Measurements from ENCODE around the gene OR2T4.

The OR2T4 gene, protein sequence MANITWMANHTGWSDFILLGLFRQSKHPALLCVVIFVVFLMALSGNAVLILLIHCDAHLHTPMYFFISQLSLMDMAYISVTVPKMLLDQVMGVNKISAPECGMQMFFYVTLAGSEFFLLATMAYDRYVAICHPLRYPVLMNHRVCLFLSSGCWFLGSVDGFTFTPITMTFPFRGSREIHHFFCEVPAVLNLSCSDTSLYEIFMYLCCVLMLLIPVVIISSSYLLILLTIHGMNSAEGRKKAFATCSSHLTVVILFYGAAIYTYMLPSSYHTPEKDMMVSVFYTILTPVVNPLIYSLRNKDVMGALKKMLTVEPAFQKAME

GRCh38 chr1:248361121-248361715 lies at the start of gene OR2T4:
Gene OR2T4, plus strand, starts transcription at chr1:248361665. Its CDS starts 0 bp downstream, at chr1:248361665.
- Mint-ChIP-seq H3K27me3 (ENCODE audit: low read depth) (no peaks in the 10 kb centered on the region), H3K4me3 (no peak within 1 kb of the TSS), H3K9me3 (no peaks in the 10 kb centered on the region), H3K4me1 (ENCODE audit: low read depth) (no peaks in the 10 kb centered on the region), H3K36me3 (ENCODE audit: low read depth) (no peaks in the 10 kb centered on the region), H3K27ac (no peak within 1 kb of the TSS)
- DNase-seq (ENCODE audit: low spot score), result no peak

GRCh38 chr1:248316796-248317195 lies 44.7 kb upstream of the OR2T4 start:
- H3K27ac Mint-ChIP-seq, result no peak overlapping the region
- H3K36me3 Mint-ChIP-seq (ENCODE audit: low read depth), result no peaks in the 10 kb centered on the region
- no peak for DNase-seq (ENCODE audit: low spot score)
- no peak overlapping the region for H3K4me3 Mint-ChIP-seq
- H3K27me3 Mint-ChIP-seq (ENCODE audit: low read depth), result no peaks in the 10 kb centered on the region
- no peaks in the 10 kb centered on the region for H3K4me1 Mint-ChIP-seq (ENCODE audit: low read depth)
- peaks cover 20% of the 10 kb centered on the region for H3K9me3 Mint-ChIP-seq

GRCh38 chr1:248324468-248324867 lies 37.0 kb upstream of the OR2T4 start, which contains the start of gene OR2M7:
Gene OR2M7, minus strand, starts transcription at chr1:248324568. Its CDS starts 0 bp downstream, at chr1:248324568.
- H3K36me3 Mint-ChIP-seq (ENCODE audit: low read depth), result no peaks in the 10 kb centered on the region
- no peak within 1 kb of the TSS for H3K27ac Mint-ChIP-seq
- H3K27me3 Mint-ChIP-seq (ENCODE audit: low read depth), result no peaks in the 10 kb centered on the region
- H3K4me1 Mint-ChIP-seq (ENCODE audit: low read depth), result no peaks in the 10 kb centered on the region
- no peak for DNase-seq (ENCODE audit: low spot score)
- H3K9me3 Mint-ChIP-seq, result no peaks in the 10 kb centered on the region
- no peak within 1 kb of the TSS for H3K4me3 Mint-ChIP-seq

DNA sequence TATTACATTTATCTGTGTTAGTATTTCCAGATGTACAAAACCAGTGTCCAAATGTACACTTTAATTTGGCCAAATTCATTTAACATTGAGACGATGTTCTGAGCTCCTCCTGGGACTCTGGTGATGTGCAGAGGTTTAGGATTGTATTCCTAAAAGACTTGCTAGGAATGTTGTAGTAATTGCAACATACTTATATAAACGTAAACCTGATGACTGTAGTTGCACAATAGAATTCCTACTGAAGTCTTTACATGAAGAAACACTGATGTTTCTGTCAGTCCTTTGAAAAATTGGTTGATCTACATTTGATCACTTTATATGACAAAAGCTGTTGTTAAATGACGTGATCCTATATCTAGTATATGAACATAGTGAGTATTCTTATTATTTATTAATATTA lies 18.0 kb upstream of the OR2T4 start:
- no peak for DNase-seq (ENCODE audit: low spot score)
- H3K27me3 Mint-ChIP-seq (ENCODE audit: low read depth), result no peaks in the 10 kb centered on the region
- no peaks in the 10 kb centered on the region for H3K9me3 Mint-ChIP-seq
- no peak overlapping the region for H3K4me3 Mint-ChIP-seq
- no peaks in the 10 kb centered on the region for H3K4me1 Mint-ChIP-seq (ENCODE audit: low read depth)
- H3K36me3 Mint-ChIP-seq (ENCODE audit: low read depth), result no peaks in the 10 kb centered on the region
- H3K27ac Mint-ChIP-seq, result no peak overlapping the region

- no peak within 1 kb of the TSS for H3K4me3 Mint-ChIP-seq
- no peaks in the 10 kb centered on the region for H3K9me3 Mint-ChIP-seq
- no peak for DNase-seq (ENCODE audit: low spot score)
- H3K27me3 Mint-ChIP-seq (ENCODE audit: low read depth), result no peaks in the 10 kb centered on the region
- no peaks in the 10 kb centered on the region for H3K36me3 Mint-ChIP-seq (ENCODE audit: low read depth)
- no peak within 1 kb of the TSS for H3K27ac Mint-ChIP-seq
- H3K4me1 Mint-ChIP-seq (ENCODE audit: low read depth), result no peaks in the 10 kb centered on the region
Measured at GRCh38 chr1:248348475-248348874, 13.0 kb upstream of the OR2T4 start, which contains the start of gene OR14C36. Gene OR14C36, plus strand, starts transcription at chr1:248348775. Its CDS starts 0 bp downstream, at chr1:248348775.

DNA sequence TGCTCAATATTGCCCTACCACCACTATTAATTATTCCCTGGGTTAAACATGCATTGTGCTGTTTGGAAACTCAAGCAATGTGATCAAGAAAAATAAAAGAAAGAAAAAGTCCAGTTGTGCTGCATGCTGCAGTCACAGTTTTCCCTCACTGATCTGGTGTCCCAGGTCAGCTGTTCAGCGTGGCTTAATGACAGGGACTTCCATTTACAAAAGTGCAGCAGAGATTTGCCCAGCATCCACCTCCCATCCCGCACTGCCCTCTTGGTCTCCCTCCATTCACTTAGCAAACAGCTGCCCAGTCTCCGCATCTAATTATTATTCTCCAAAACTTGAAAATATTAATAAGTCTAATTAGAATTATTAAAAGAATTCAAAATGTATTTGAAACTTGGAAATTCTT lies 2.0 kb upstream of the OR2T4 start:
- Mint-ChIP-seq H3K4me3 (no peak overlapping the region), H3K36me3 (ENCODE audit: low read depth) (no peaks in the 10 kb centered on the region), H3K27me3 (ENCODE audit: low read depth) (no peaks in the 10 kb centered on the region), H3K27ac (no peak overlapping the region), H3K9me3 (no peaks in the 10 kb centered on the region), H3K4me1 (ENCODE audit: low read depth) (no peaks in the 10 kb centered on the region)
- DNase-seq (ENCODE audit: low spot score), result no peak

- Mint-ChIP-seq H3K36me3 (ENCODE audit: low read depth) (no peaks in the 10 kb centered on the region), H3K27ac (no peak overlapping the region), H3K4me1 (ENCODE audit: low read depth) (no peaks in the 10 kb centered on the region), H3K4me3 (no peak overlapping the region), H3K27me3 (ENCODE audit: low read depth) (no peaks in the 10 kb centered on the region), H3K9me3 (no peaks in the 10 kb centered on the region)
- DNase-seq (ENCODE audit: low spot score), result no peak
Measured at GRCh38 chr1:248366609-248367008, 5.1 kb downstream of the OR2T4 start.

DNA sequence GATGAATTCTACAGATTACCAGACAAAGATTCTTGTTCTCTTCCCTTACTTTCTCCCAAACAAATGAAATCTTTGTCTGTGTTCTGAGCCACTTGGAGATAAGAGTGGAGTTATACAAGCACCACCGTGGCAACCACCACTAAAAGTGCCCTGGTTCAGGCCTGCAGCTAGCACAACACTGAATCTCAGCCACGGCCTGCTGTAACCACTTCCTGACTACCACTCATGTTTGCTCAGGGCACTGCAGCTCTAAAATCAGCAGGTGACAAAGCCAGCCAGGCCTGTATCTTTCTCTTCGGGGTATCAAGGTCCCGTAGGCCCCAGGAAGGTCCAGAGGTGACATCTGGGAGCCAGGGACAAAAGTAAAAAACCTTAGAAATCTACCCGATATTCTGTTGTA lies 10.9 kb downstream of the OR2T4 start:
- no peak for DNase-seq (ENCODE audit: low spot score)
- Mint-ChIP-seq H3K4me1 (ENCODE audit: low read depth) (peaks cover 2% of the 10 kb centered on the region), H3K27me3 (ENCODE audit: low read depth) (no peaks in the 10 kb centered on the region), H3K9me3 (no peaks in the 10 kb centered on the region), H3K36me3 (ENCODE audit: low read depth) (no peaks in the 10 kb centered on the region), H3K4me3 (no peak overlapping the region), H3K27ac (no peak overlapping the region)

- Mint-ChIP-seq H3K4me3 (no peak overlapping the region), H3K27ac (no peak overlapping the region), H3K4me1 (ENCODE audit: low read depth) (peaks cover 2% of the 10 kb centered on the region), H3K27me3 (ENCODE audit: low read depth) (no peaks in the 10 kb centered on the region), H3K9me3 (no peaks in the 10 kb centered on the region), H3K36me3 (ENCODE audit: low read depth) (no peaks in the 10 kb centered on the region)
- no peak for DNase-seq (ENCODE audit: low spot score)
Measured at GRCh38 chr1:248373761-248374160, 12.3 kb downstream of the OR2T4 start.

DNA sequence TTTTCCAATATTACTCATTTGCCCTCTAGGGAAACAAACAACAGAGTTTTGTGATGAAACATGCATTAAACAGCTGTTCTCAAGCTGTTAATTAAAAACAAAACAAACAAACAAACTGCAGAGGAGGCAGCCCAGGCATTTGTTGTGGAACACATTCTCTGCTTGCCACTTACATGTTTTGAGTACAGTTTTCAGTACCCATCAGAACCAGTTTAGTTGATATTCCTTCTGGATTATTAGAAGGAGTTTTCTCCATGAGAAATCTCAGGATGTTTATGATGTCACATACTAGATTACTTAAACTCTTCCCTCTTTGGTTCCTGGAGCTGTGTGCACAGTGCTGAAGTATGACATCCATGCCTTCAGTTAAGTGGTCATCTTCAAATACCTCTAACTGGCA lies 14.0 kb downstream of the OR2T4 start, which contains the start of gene OR2T6:
OR2T6 (plus strand) TSS at position 301 of the 400 bp plus-strand sequence. CDS start 11,863 bp downstream, outside the sequence.
- Mint-ChIP-seq H3K27me3 (ENCODE audit: low read depth) (no peaks in the 10 kb centered on the region), H3K9me3 (no peaks in the 10 kb centered on the region), H3K27ac (no peak within 1 kb of the TSS), H3K36me3 (ENCODE audit: low read depth) (no peaks in the 10 kb centered on the region), H3K4me1 (ENCODE audit: low read depth) (peaks cover 2% of the 10 kb centered on the region), H3K4me3 (no peak within 1 kb of the TSS)
- no peak for DNase-seq (ENCODE audit: low spot score)

DNA sequence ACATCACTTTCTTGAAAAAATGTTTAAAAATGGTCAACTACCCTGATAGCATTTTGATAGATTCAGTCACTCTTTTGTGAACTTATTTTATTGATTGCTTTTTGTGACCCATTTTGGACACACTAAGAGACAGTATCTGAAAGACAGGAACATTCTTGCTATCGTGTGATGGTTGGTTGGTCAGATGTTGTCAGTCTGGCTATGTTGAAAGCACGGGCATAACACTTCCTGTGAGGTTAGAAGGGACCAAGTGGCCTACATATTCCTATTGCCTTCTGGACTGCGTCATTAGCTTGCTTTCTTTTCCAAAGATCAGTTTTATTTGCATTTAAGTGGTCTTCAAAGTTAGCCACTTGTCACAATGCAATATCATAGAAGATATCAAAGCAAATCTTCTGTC lies 15.5 kb downstream of the OR2T4 start:
- H3K4me3 Mint-ChIP-seq, result no peak overlapping the region
- no peaks in the 10 kb centered on the region for H3K36me3 Mint-ChIP-seq (ENCODE audit: low read depth)
- no peaks in the 10 kb centered on the region for H3K9me3 Mint-ChIP-seq
- peaks cover 2% of the 10 kb centered on the region for H3K4me1 Mint-ChIP-seq (ENCODE audit: low read depth)
- H3K27me3 Mint-ChIP-seq (ENCODE audit: low read depth), result no peaks in the 10 kb centered on the region
- no peak overlapping the region for H3K27ac Mint-ChIP-seq
- no peak for DNase-seq (ENCODE audit: low spot score)

DNA sequence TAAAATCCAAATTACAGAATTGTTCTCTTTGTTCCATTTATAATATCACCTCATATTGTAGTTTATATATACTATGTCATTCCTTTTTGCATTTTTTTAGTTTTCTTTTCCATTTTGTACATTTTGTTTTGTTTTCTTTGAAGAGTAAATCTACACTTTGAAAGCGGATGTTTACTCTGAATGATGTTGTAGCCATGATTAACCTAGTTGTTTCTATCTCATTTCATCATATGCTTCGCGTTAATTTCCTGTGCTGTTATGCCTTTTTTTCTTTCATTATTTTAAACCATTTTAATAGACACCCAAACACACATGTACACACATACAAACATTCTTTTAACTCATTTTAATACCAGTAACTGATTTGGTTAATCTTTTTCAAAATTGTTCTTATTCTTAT lies 19.4 kb downstream of the OR2T4 start:
- Mint-ChIP-seq H3K4me1 (ENCODE audit: low read depth) (no peaks in the 10 kb centered on the region), H3K36me3 (ENCODE audit: low read depth) (no peaks in the 10 kb centered on the region), H3K4me3 (no peak overlapping the region), H3K27ac (no peak overlapping the region), H3K27me3 (ENCODE audit: low read depth) (no peaks in the 10 kb centered on the region), H3K9me3 (no peaks in the 10 kb centered on the region)
- DNase-seq (ENCODE audit: low spot score), result no peak

GRCh38 chr1:248388426-248388825 lies 27.0 kb downstream of the OR2T4 start:
- H3K27me3 Mint-ChIP-seq (ENCODE audit: low read depth), result no peaks in the 10 kb centered on the region
- no peaks in the 10 kb centered on the region for H3K9me3 Mint-ChIP-seq
- no peak overlapping the region for H3K27ac Mint-ChIP-seq
- H3K4me3 Mint-ChIP-seq, result no peak overlapping the region
- H3K4me1 Mint-ChIP-seq (ENCODE audit: low read depth), result no peaks in the 10 kb centered on the region
- DNase-seq (ENCODE audit: low spot score), result no peak
- H3K36me3 Mint-ChIP-seq (ENCODE audit: low read depth), result no peaks in the 10 kb centered on the region

DNA sequence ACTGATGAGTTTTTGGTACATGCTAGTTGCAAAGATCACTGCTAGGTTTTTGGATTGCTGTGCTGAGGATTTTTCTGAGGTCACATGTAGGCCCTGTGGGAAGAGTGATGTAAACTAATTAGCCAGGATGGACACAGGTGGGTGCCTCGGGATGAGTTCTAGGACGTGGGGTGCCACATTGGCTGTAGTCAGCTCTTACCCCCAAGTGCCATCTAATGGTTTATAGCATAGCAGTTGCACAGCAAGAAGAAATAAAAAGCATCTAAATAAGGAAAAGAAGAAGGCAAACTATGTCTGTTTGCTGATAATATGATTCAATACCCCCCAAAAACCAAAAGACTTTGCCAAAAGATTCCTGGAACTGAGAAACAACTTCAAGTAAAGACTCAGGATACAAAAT lies 31.6 kb downstream of the OR2T4 start:
- no peak overlapping the region for H3K27ac Mint-ChIP-seq
- H3K4me3 Mint-ChIP-seq, result no peak overlapping the region
- H3K9me3 Mint-ChIP-seq, result no peaks in the 10 kb centered on the region
- no peaks in the 10 kb centered on the region for H3K27me3 Mint-ChIP-seq (ENCODE audit: low read depth)
- H3K36me3 Mint-ChIP-seq (ENCODE audit: low read depth), result no peaks in the 10 kb centered on the region
- no peak for DNase-seq (ENCODE audit: low spot score)
- H3K4me1 Mint-ChIP-seq (ENCODE audit: low read depth), result no peaks in the 10 kb centered on the region

All from T-helper 2 cell treated with Interferon-gamma antibody and Interleukin-4, amounts not matched to agents 5 μg/mL and 100 μg/mL, for 36 hours (primary cell).